Measurements from ENCODE around the gene TTLL5. TPM values are rescaled to one million over a fixed set of nuclear protein-coding genes. Genes with fewer than 3 reads are reported as not detected.
A peak's percentile ranks its signal among the peaks of the same experiment; 100 is the strongest.

The TTLL5 gene
- total and polyA plus RNA-seq, 10 of the 15 experiments (the other 5 are each of a cell fraction or from before 2014, with no cell fraction given), result 3.2 to 25.9 (median 13.8) TPM

DNA sequence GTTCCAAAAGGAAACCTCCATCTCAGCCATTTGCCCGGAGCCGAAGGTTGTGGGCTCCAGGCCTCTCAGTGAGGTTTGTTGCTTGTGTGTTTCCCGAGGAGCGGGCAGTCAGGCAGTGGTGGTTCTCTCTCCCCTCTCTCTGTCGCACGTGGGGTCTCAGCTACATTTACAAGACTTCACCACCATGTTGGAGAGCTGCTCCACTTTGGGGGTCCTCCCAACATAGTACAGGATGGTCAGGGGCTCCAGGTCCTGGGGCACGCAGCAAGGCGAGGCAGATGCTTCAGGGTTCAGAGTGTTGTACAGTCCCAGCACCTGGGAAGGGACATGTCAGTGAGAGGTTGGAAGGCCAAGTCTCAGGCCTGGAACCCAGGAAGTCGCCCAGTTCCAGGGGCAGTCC lies 298.0 kb downstream of the TTLL5 start:
- POLR2A ChIA-PET, result interaction anchor here (0.8 kb wide), 1 partner anchor 13 kb away, joined by 3 read pairs; no protein-coding TSS in a partner anchor
- H3K9ac ChIP-seq (ENCODE audit: control insufficient read depth, insufficient read depth, low read length), result no peak overlapping the region
- RAD21 ChIA-PET (ENCODE audit: unreplicated experiment), result interaction anchor here (0.7 to 1.5 kb wide), 3 partner anchors 29 to 436 kb away, joined by 3 to 4 read pairs (median 4); no protein-coding TSS in a partner anchor
- H3K4me1 ChIP-seq (ENCODE audit: control insufficient read depth, insufficient read depth, low read length), result peaks cover 19% of the 10 kb centered on the region
- no peak for FAIRE-seq
- H4K20me1 ChIP-seq (ENCODE audit: control insufficient read depth, insufficient read depth), result no peaks in the 10 kb centered on the region
- TF ChIP-seq POLR2A (IDR thresholded peaks at IDR 0.05; ENCODE audit: low read depth, low read length) (no peak), MEF2B (IDR thresholded peaks at IDR 0.05; ENCODE audit: partially characterized antibody, poor library complexity, severe bottlenecking) (no peak), CHD2 (IDR thresholded peaks at IDR 0.05; ENCODE audit: borderline replicate concordance, low read depth, low read length) (no peak), EZH2 (IDR thresholded peaks at IDR 0.05; ENCODE audit: borderline replicate concordance, control insufficient read depth, low read depth, low read length) (no peak), LARP7 (IDR thresholded peaks at IDR 0.05) (no peak), EP300 (IDR thresholded peaks at IDR 0.05; ENCODE audit: borderline replicate concordance in 1 of 2, control insufficient read depth in 1 of 2, low read depth in 2 of 2, low read length in 2 of 2) (no peak), MEF2A (IDR thresholded peaks at IDR 0.05; ENCODE audit: insufficient read depth, low read depth, low read length) (no peak), NR2C2 (IDR thresholded peaks at IDR 0.05; ENCODE audit: borderline replicate concordance, control insufficient read depth, insufficient read length, low read depth) (no peak), STAT1 (conservative IDR thresholded peaks at IDR 0.05) (no peak), SREBF2 (IDR thresholded peaks at IDR 0.05; ENCODE audit: low read length) (no peak)
- TF ChIP-seq, protein P1, sequence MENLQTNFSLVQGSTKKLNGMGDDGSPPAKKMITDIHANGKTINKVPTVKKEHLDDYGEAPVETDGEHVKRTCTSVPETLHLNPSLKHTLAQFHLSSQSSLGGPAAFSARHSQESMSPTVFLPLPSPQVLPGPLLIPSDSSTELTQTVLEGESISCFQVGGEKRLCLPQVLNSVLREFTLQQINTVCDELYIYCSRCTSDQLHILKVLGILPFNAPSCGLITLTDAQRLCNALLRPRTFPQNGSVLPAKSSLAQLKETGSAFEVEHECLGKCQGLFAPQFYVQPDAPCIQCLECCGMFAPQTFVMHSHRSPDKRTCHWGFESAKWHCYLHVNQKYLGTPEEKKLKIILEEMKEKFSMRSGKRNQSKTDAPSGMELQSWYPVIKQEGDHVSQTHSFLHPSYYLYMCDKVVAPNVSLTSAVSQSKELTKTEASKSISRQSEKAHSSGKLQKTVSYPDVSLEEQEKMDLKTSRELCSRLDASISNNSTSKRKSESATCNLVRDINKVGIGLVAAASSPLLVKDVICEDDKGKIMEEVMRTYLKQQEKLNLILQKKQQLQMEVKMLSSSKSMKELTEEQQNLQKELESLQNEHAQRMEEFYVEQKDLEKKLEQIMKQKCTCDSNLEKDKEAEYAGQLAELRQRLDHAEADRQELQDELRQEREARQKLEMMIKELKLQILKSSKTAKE (IDR thresholded peaks at IDR 0.05; ENCODE audit: low read depth, poor library complexity, severe bottlenecking), result no peak
- TF ChIP-seq, protein P2, sequence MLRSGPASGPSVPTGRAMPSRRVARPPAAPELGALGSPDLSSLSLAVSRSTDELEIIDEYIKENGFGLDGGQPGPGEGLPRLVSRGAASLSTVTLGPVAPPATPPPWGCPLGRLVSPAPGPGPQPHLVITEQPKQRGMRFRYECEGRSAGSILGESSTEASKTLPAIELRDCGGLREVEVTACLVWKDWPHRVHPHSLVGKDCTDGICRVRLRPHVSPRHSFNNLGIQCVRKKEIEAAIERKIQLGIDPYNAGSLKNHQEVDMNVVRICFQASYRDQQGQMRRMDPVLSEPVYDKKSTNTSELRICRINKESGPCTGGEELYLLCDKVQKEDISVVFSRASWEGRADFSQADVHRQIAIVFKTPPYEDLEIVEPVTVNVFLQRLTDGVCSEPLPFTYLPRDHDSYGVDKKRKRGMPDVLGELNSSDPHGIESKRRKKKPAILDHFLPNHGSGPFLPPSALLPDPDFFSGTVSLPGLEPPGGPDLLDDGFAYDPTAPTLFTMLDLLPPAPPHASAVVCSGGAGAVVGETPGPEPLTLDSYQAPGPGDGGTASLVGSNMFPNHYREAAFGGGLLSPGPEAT (IDR thresholded peaks at IDR 0.05; ENCODE audit: low read depth), result no peak
- CTCF ChIA-PET, result interaction anchor here (2.1 to 4.3 kb wide), 2 partner anchors 22 to 53 kb away, joined by 9 to 32 read pairs; partner anchors contain the start of gene TGFB3
- ATAC-seq, result no peak
- H3K36me3 ChIP-seq (ENCODE audit: control insufficient read depth in 2 of 2, insufficient read depth in 2 of 2, low read length in 1 of 2), result no peaks in the 10 kb centered on the region
- no peak for DNase-seq (ENCODE audit: low read depth, low spot score)
- in situ Hi-C loops (cut with MboI) (no loop called here), intact Hi-C loops (cut with micrococcal nuclease; ENCODE audit: unreplicated experiment) (no loop called here)
- BruUV-seq (replicated peaks), result no TSS peak
- 0 out of 2 replicates have a peak overlapping the region, but pooled peaks have one; percentile 32 for H3K4me2 ChIP-seq (ENCODE audit: control insufficient read depth, insufficient read depth)
- H3K27me3 ChIP-seq (replicated peaks in 1 of 2; ENCODE audit: control insufficient read depth in 2 of 2, insufficient read depth in 2 of 2, low read length in 1 of 2), result no peaks in the 10 kb centered on the region
- no peak overlapping the region for H3K4me3 ChIP-seq
- H3K79me2 ChIP-seq (ENCODE audit: control insufficient read depth, insufficient read depth, low read length), result no peaks in the 10 kb centered on the region
- SMC1A ChIA-PET (ENCODE audit: uncharacterized antibody, unreplicated experiment), result no interaction called here
- H3K27ac ChIP-seq (ENCODE audit: control insufficient read depth, insufficient read depth), result peak overlapping the region; percentile 37
- 99% methylated on average over 7 of the region's 9 CpGs for WGBS (ENCODE audit: insufficient coverage, insufficient replicate concordance, low lambda C conversion rate, missing lambda C conversion rate)
- no peaks in the 10 kb centered on the region for H3K9me3 ChIP-seq (replicated peaks; ENCODE audit: control insufficient read depth, insufficient read depth, low read length)
- H2AFZ ChIP-seq (ENCODE audit: control insufficient read depth, low read depth, low read length), result no peak overlapping the region; the same call in 1 of the 2 replicates
